Astrocyte of the spinal cord (primary cell): ENCODE data around the gene ACOX1.

ENCODE experiments used
- DNase-seq: peaks from one replicate; pipeline ENCODE4 v3.0.0; 2011; ENCODE audit warnings: low read depth, low spot score
- H3K4me3 ChIP-seq: 2 replicates; pipeline ENCODE4 v1.5.1; 2011; ENCODE audit warnings: low read depth, mild to moderate bottlenecking, low read length, moderate library complexity
- in situ Hi-C: cut with HindIII; loops from 2 replicates; pipeline ENCODE4 v1.10.0; 2017; ENCODE audit warnings: low sequenced_read_pairs
- TF ChIP-seq, protein P1 (sequence below): IDR thresholded peaks from 2 replicates; pipeline ENCODE4 v1.5.1; 2012; ENCODE audit warnings: low read depth, mild to moderate bottlenecking, low read length, inconsistent platforms

ACOX1 gene

DNA sequence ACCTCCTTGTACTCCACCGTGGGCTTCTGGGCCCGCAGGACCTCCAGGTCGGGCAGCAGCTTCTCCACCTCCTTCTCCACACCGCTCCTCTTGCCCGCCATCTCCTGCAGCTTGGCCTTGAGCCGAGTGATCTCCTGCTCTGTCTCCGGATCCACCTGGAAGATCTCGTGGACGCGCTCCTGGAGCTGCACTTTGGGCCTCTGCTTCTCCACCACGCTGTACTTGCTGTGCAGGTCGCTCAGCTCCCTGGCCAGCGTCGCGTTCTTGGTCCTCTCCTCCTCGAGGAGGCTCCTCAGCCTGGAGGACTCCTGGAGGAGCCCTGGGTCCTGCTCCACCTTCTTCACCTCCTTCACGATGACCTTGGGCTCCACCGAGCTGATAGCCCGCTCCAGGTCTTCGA is 30.5 kb upstream of the ACOX1 start:
- TF ChIP-seq, protein P1, sequence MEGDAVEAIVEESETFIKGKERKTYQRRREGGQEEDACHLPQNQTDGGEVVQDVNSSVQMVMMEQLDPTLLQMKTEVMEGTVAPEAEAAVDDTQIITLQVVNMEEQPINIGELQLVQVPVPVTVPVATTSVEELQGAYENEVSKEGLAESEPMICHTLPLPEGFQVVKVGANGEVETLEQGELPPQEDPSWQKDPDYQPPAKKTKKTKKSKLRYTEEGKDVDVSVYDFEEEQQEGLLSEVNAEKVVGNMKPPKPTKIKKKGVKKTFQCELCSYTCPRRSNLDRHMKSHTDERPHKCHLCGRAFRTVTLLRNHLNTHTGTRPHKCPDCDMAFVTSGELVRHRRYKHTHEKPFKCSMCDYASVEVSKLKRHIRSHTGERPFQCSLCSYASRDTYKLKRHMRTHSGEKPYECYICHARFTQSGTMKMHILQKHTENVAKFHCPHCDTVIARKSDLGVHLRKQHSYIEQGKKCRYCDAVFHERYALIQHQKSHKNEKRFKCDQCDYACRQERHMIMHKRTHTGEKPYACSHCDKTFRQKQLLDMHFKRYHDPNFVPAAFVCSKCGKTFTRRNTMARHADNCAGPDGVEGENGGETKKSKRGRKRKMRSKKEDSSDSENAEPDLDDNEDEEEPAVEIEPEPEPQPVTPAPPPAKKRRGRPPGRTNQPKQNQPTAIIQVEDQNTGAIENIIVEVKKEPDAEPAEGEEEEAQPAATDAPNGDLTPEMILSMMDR, result no peak
- no peak overlapping the region for H3K4me3 ChIP-seq
- DNase-seq, result no peak
- in situ Hi-C loops, result no loop called here

DNA sequence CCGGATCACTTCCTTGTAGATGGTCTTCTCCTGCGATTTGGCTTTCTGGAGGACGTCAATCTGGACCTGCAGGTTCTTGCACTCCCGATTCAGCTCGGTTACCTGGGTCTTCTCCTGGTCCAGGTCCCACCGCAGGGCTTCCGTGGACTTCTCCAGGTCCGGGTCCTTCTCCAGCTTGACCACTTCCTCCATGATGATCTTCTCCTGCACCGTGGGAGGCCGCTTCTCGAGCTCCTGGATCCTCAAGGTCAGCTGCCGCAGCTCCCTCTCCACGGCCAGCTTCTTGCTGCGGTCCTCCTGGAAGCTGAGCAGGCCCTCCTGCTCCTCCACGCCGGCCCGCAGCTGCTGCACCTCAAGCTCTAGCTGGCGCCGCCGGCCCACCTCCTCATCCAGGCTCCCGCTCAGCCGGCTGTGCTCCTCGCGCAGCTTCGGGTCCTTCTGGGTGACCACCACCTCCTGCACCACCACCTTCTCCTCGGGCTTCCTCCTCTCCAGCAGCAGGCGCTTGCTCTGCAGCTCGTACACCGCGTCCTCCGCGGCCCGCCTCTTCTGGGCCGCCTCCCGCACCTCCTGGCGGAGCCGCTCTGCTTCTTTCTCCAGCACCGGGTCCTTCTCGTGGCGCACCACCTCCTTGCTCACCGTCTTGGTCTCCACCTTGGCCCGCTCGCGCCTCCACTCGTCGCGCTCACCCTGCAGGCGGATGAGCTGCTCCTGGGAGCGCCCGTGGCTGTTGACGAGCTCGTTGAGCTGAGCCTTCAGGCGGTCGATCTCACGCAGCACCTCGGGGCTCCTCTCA is 29.9 kb upstream of the ACOX1 start:
- in situ Hi-C loops, result no loop called here
- TF ChIP-seq, protein P1, result no peak
- no peak overlapping the region for H3K4me3 ChIP-seq
- no peak for DNase-seq

DNA sequence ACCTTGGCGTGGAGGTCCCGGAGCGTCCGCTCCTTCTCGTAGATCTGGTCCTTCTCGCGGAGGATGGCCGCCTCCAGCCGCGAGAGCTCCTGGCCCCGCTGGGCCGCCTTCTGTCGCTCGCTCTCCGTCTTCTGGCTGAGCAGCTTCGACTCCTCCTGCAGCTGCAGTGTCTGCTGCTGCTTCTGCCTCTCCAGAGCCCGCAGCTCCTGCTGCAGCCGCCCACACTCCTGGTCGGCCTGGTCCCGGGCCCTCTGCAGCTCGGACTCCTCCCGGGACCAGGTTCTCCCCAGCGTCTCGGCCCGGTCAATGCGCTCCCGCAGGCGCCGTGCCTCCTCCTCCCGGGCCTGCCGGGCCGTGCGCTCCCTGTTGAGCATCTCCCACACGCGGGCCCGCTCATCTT is 29.2 kb upstream of the ACOX1 start:
- no peak for DNase-seq
- in situ Hi-C loops, result no loop called here
- no peak overlapping the region for H3K4me3 ChIP-seq
- TF ChIP-seq, protein P1, result no peak

DNA sequence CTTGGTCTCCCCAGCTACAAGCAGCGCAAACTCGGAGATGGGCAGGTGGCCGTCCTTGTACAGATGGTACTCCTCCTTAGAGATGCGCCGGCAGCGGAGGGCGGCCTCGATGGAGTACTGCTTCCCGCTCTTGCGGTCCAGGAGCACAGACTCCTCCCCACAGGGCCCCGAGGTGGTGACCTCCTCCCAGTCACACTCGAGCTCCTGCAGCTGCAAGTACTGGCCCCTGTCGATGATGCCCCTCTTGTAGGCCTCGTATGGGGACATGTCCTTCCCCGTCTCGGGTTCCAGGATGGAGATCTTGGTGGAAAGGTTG is 28.8 kb upstream of the ACOX1 start:
- DNase-seq, result no peak
- TF ChIP-seq, protein P1, result no peak
- in situ Hi-C loops, result no loop called here
- H3K4me3 ChIP-seq, result no peak overlapping the region

DNA sequence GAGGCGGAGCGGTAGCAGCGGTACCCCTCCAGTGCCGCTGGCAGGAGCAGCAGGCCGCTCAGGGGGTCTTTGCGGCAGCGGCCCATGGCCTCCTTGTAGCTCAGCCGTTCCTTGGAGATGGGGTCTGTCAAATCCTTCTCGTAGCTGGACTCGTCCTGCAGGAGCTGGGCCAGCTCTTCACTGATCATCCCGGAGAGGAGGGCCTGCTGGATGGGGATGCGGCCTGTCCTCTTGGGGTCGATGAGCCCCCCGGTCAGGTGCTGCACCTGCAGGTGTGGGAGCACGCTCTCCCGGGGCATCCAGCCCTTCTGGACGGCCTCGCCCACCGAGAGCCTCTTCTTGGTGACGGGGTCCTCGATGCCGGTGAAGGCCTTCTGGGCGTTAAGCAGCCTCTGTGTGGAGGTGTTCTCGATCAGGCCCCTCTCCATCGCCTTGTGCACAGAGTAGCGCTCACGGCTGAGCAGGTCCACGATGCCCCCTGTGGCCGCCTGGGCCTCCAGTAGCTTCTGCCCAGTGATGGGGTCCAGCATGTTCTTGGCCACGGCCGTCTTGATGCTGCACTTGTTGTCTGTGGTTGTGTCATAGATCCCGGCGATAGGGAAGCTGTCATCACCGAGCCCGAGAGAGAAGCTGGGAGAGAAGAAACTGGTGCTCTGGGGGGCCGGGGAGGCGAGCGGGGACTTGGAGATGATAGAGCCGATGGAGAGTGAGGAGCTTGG is 28.3 kb upstream of the ACOX1 start:
- TF ChIP-seq, protein P1, result no peak
- no peak overlapping the region for H3K4me3 ChIP-seq
- in situ Hi-C loops, result no loop called here
- no peak for DNase-seq

DNA sequence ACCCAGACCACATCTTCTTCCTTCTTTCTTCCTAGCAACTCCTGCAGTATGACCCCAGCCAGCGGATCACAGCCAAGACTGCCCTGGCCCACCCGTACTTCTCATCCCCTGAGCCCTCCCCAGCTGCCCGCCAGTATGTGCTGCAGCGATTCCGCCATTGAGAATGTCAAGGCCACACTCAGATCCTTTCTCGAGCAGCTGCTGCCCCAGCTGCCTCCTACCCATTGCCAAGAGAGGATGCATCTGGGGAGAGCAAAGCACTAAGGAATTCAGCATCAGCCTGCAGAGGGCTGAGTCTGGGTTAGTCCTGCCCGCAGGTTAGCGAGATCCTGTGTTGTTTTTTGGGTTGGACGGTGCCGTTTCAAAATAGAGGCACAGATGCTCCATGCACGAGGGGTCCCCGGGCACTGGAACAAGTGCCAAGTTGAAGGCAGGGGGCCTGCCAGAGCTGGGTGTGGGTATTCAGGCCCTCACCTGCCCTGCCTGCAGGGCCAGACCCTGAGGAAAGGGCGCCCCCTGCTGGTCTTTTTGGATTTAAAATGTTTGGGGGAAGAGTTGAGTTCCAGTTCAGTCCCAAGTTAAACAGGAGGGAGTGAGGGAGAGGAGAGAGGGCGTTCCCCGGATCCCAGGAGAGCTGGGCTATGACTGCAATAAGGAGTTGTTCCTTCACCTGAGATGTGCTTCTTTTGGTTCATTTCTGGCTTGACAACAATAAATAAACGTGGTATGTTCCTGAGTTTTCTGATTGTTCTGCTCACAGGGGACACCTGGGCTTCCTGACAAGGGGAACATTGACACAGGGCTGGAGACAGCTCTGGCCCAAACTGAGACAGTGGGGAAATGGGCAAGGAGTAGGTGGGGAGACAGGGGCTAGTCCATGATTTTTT is 26.5 kb upstream of the ACOX1 start:
- in situ Hi-C loops, result no loop called here
- peak; percentile 83 for DNase-seq
- TF ChIP-seq, protein P1, result peak; percentile 65

More for the DNA sequence above, 26.5 kb upstream of the ACOX1 start:
- no peak overlapping the region for H3K4me3 ChIP-seq
